HG03520 (cell line): ENCODE results near the gene IL13RA1.
"Not testable (repeated sequence)": the region's sequence is repeated elsewhere in the genome, so short reads cannot be mapped to it uniquely, and the experiment has no call there.

Source experiments
- ATAC-seq: cut with Tn5 transposase; IDR thresholded peaks from one replicate; pipeline ENCODE4 v1.9.1; 2021; ENCODE audit warnings: mild to moderate bottlenecking, moderate library complexity; ENCODE audit not compliant: unreplicated experiment

Gene IL13RA1

GRCh38 chrX:118726887-118727685 is at the start of gene IL13RA1:
IL13RA1 (plus strand) TSS chrX:118727606; CDS start chrX:118727639, 33 bp downstream.
- no peak for ATAC-seq

- ATAC-seq: no peak
Observed at GRCh38 chrX:118679290-118679689, 48.1 kb upstream of the IL13RA1 start.

GRCh38 chrX:118682258-118683014 is 45.0 kb upstream of the IL13RA1 start:
- ATAC-seq: no peak

GRCh38 chrX:118685393-118685792 is 42.0 kb upstream of the IL13RA1 start:
- ATAC-seq: no peak

- no peak for ATAC-seq
Observed at GRCh38 chrX:118688935-118689334, 38.5 kb upstream of the IL13RA1 start.

- no peak for ATAC-seq
Observed at GRCh38 chrX:118693843-118694242, 33.6 kb upstream of the IL13RA1 start.

- no peak for ATAC-seq
Observed at GRCh38 chrX:118694638-118695037, 32.8 kb upstream of the IL13RA1 start.

GRCh38 chrX:118698516-118699170 is 28.8 kb upstream of the IL13RA1 start:
- no peak for ATAC-seq

- ATAC-seq: no peak
Observed at GRCh38 chrX:118702741-118703140, 24.7 kb upstream of the IL13RA1 start.

- no peak for ATAC-seq
Observed at GRCh38 chrX:118706681-118707080, 20.7 kb upstream of the IL13RA1 start.

- no peak for ATAC-seq
Observed at GRCh38 chrX:118714521-118714920, 12.9 kb upstream of the IL13RA1 start.

- not testable (repeated sequence) for ATAC-seq
Observed at GRCh38 chrX:118715917-118716316, 11.5 kb upstream of the IL13RA1 start.

- ATAC-seq: not testable (repeated sequence)
Observed at GRCh38 chrX:118716833-118717232, 10.6 kb upstream of the IL13RA1 start.

- no peak for ATAC-seq
Observed at GRCh38 chrX:118717678-118718391, 9.6 kb upstream of the IL13RA1 start.

GRCh38 chrX:118718737-118719136 is 8.7 kb upstream of the IL13RA1 start:
- no peak for ATAC-seq

- no peak for ATAC-seq
Observed at GRCh38 chrX:118720058-118720707, 7.2 kb upstream of the IL13RA1 start.

GRCh38 chrX:118723376-118723775 is 4.0 kb upstream of the IL13RA1 start:
- no peak for ATAC-seq

GRCh38 chrX:118724365-118724764 is 3.0 kb upstream of the IL13RA1 start:
- no peak for ATAC-seq

GRCh38 chrX:118724775-118725174 is 2.6 kb upstream of the IL13RA1 start:
- ATAC-seq: no peak

- no peak for ATAC-seq
Observed at GRCh38 chrX:118726396-118726795, 1.0 kb upstream of the IL13RA1 start.
